ENCODE data around the gene SLBP.

GRCh38 chr4:1760521-1761071 is 48.5 kb upstream of the SLBP start:
- TF ChIP-seq CTCF (IDR thresholded peaks at IDR 0.05) (no peak), POLR2A (IDR thresholded peaks at IDR 0.05) (no peak)
